H1 (cell line): ENCODE data around the gene NPR1. TPM values are rescaled to one million over a fixed set of nuclear protein-coding genes. Genes with fewer than 3 reads are reported as not detected.

Experiments
- CTCF ChIA-PET: fragments of 300-600 bp; sonication (Branson Sonifier 250); formaldehyde crosslinking; loops from one replicate; lab custom pipeline; 2021; ENCODE audit not compliant: partially characterized antibody; lab: Charles Lee
- POLR2A ChIA-PET: fragments of 300-600 bp; sonication (Branson Sonifier 250); formaldehyde crosslinking; loops from one replicate; lab custom pipeline; 2021; ENCODE audit warnings: inconsistent platforms; ENCODE audit not compliant: partially characterized antibody; lab: Charles Lee
- DNase-seq, 2 experiments: peaks; one replicate each; pipeline versions ENCODE4 v3.0.0 to v3.0.0-alpha.2; 2010 to 2022; ENCODE audit warnings: low spot score in 2 of 2, low read depth in 1 of 2, mixed read lengths in 1 of 2
- FAIRE-seq: peaks from 2 replicates; lab custom pipeline; 2011; peaks lifted over from hg19 to GRCh38; lab: Jason Lieb, UNC
- H2AFZ ChIP-seq: 2 replicates; pipeline ENCODE4 v1.8.1; 2012; ENCODE audit warnings: low read length, inconsistent platforms
- H2AK5ac ChIP-seq: 2 replicates; pipeline ENCODE4 v1.6.1; 2013; ENCODE audit warnings: low read depth, low read length
- H2BK120ac ChIP-seq: replicated peaks from 2 replicates; pipeline ENCODE3; 2013; ENCODE audit warnings: low read depth, low read length, inconsistent platforms
- H2BK12ac ChIP-seq: 2 replicates; pipeline ENCODE4 v1.6.1; 2013; ENCODE audit warnings: low read depth, low read length
- H2BK15ac ChIP-seq: 2 replicates; pipeline ENCODE4 v1.6.1; 2013; ENCODE audit warnings: low read length
- H2BK20ac ChIP-seq: 2 replicates; pipeline ENCODE4 v1.6.1; 2013; ENCODE audit warnings: low read length
- H2BK5ac ChIP-seq: 2 replicates; pipeline ENCODE4 v1.6.1; 2013; ENCODE audit warnings: low read depth, low read length
- H3K14ac ChIP-seq: 2 replicates; pipeline ENCODE4 v1.6.1; 2013; ENCODE audit warnings: inconsistent platforms; ENCODE audit not compliant: insufficient read length
- H3K18ac ChIP-seq: 2 replicates; pipeline ENCODE4 v1.6.1; 2013; ENCODE audit warnings: low read length; ENCODE audit errors: extremely low read depth
- H3K23ac ChIP-seq: 2 replicates; pipeline ENCODE4 v1.6.1; 2013; ENCODE audit warnings: inconsistent platforms; ENCODE audit not compliant: insufficient read length
- H3K23me2 ChIP-seq: 2 replicates; pipeline ENCODE4 v1.6.1; 2013; ENCODE audit warnings: low read depth, low read length
- H3K27ac ChIP-seq: 2 replicates; pipeline ENCODE4 v1.6.1; 2011; ENCODE audit warnings: low read depth, low read length, inconsistent platforms
- H3K27me3 ChIP-seq, 4 experiments: replicated peaks in 1 of 4; 1 replicate in 1 of 4; 2 replicates in 3 of 4; pipeline versions ENCODE4 v1.6.1 to v1.8.1; 2011 to 2013; ENCODE audit warnings: low read length in 3 of 4, mild to moderate bottlenecking in 3 of 4, inconsistent platforms in 2 of 4, mixed read lengths in 2 of 4, moderate library complexity in 1 of 4; ENCODE audit not compliant: control insufficient read depth in 3 of 4, insufficient read depth in 3 of 4; ENCODE audit errors: extremely low read depth in 1 of 4
- H3K36me3 ChIP-seq, 4 experiments: 2 replicates each; pipeline versions ENCODE4 v1.6.1 to v1.8.1; 2011 to 2013; ENCODE audit warnings: mild to moderate bottlenecking in 4 of 4, low read length in 3 of 4, moderate library complexity in 2 of 4, control low read depth in 1 of 4, inconsistent platforms in 1 of 4; ENCODE audit not compliant: insufficient read depth in 4 of 4, control insufficient read depth in 2 of 4
- H3K4ac ChIP-seq: replicated peaks from 2 replicates; pipeline ENCODE3; 2013; ENCODE audit warnings: low read length, low read depth, mixed read lengths, inconsistent platforms; ENCODE audit not compliant: insufficient read length
- H3K4me1 ChIP-seq, 4 experiments: replicated peaks in 1 of 4; 1 replicate in 1 of 4; 2 replicates in 3 of 4; pipeline versions ENCODE4 v1.6.1 to v1.8.1; 2011 to 2013; ENCODE audit warnings: low read length in 3 of 4, inconsistent platforms in 2 of 4, mixed read lengths in 1 of 4; ENCODE audit not compliant: insufficient read depth in 4 of 4, control insufficient read depth in 3 of 4
- H3K4me2 ChIP-seq, 2 experiments: 2 replicates each; pipeline versions ENCODE4 v1.6.1 to v1.8.1; 2011 to 2013; ENCODE audit warnings: low read depth in 2 of 2, low read length in 2 of 2, control low read depth in 1 of 2, inconsistent platforms in 1 of 2, mild to moderate bottlenecking in 1 of 2; ENCODE audit not compliant: insufficient read depth in 1 of 2
- H3K4me3 ChIP-seq, 4 experiments: fragments of 200-600, 300-600 bp in 1 of 4; sonication (generic), shearing (Covaris generic), sonication (Bioruptor Twin) in 1 of 4; 2 replicates each; pipeline versions ENCODE4 v1.5.1 to v1.8.1; 2011 to 2016; ENCODE audit warnings: low read length in 4 of 4, low read depth in 3 of 4, control low read depth in 2 of 4, inconsistent platforms in 2 of 4, mild to moderate bottlenecking in 2 of 4, mixed read lengths in 1 of 4, moderate library complexity in 1 of 4; ENCODE audit not compliant: insufficient read depth in 2 of 4; ENCODE audit errors: extremely low read depth in 1 of 4
- H3K56ac ChIP-seq: replicated peaks from 2 replicates; pipeline ENCODE3; 2013; ENCODE audit warnings: low read depth, mild to moderate bottlenecking, mixed read lengths, low read length, inconsistent platforms; ENCODE audit not compliant: insufficient read length
- H3K79me1 ChIP-seq: 2 replicates; pipeline ENCODE4 v1.6.1; 2013; ENCODE audit warnings: low read depth, low read length, control low read depth
- H3K79me2 ChIP-seq, 2 experiments: 2 replicates each; pipeline versions ENCODE4 v1.6.1 to v1.8.1; 2012 to 2013; ENCODE audit warnings: low read length in 2 of 2, mild to moderate bottlenecking in 2 of 2, inconsistent platforms in 1 of 2; ENCODE audit not compliant: insufficient read depth in 2 of 2, control insufficient read depth in 1 of 2
- H3K9ac ChIP-seq, 4 experiments: replicated peaks in 1 of 4; 1 replicate in 1 of 4; 2 replicates in 3 of 4; pipeline versions ENCODE4 v1.6.1 to v1.8.1; 2011 to 2013; ENCODE audit warnings: low read depth in 3 of 4, low read length in 3 of 4, control low read depth in 2 of 4, mild to moderate bottlenecking in 2 of 4, moderate library complexity in 2 of 4, inconsistent platforms in 1 of 4; ENCODE audit errors: extremely low read depth in 1 of 4
- H3K9me3 ChIP-seq, 2 experiments: 2 replicates each; pipeline versions ENCODE4 v1.6.1 to v1.8.1; 2012 to 2013; ENCODE audit warnings: mild to moderate bottlenecking in 2 of 2, moderate library complexity in 2 of 2, control low read depth in 1 of 2, inconsistent platforms in 1 of 2, low read depth in 1 of 2, low read length in 1 of 2, mixed read lengths in 1 of 2; ENCODE audit not compliant: insufficient read depth in 2 of 2
- H4K20me1 ChIP-seq, 2 experiments: replicated peaks in 1 of 2; 2 replicates each; pipeline versions ENCODE3 to v1.8.1; 2011 to 2013; ENCODE audit warnings: inconsistent platforms in 2 of 2, low read length in 2 of 2, mild to moderate bottlenecking in 1 of 2; ENCODE audit not compliant: insufficient read depth in 2 of 2, control insufficient read depth in 1 of 2
- H4K5ac ChIP-seq: 2 replicates; pipeline ENCODE4 v1.6.1; 2013; ENCODE audit warnings: low read length, low read depth, mixed read lengths, inconsistent platforms; ENCODE audit not compliant: insufficient read length
- H4K8ac ChIP-seq: 2 replicates; pipeline ENCODE4 v1.8.0; 2013; ENCODE audit warnings: mild to moderate bottlenecking, moderate library complexity, low read length, inconsistent platforms; ENCODE audit not compliant: insufficient read depth; ENCODE audit errors: extremely low read depth
- H4K91ac ChIP-seq: replicated peaks from 2 replicates; pipeline ENCODE3; 2013; ENCODE audit warnings: low read length, mixed read lengths, inconsistent platforms; ENCODE audit not compliant: insufficient read length
- BCL11A ChIP-seq, 2 experiments: IDR thresholded peaks; one replicate each; pipeline ENCODE4 v1.6.1; 2011; ENCODE audit warnings: low read depth in 2 of 2, low read length in 2 of 2, mild to moderate bottlenecking in 2 of 2
- CREB1 ChIP-seq: IDR thresholded peaks from 2 replicates; pipeline ENCODE4 v1.6.1; 2012; ENCODE audit warnings: inconsistent platforms
- EGR1 ChIP-seq: IDR thresholded peaks from 2 replicates; pipeline ENCODE4 v1.6.1; 2011; ENCODE audit warnings: low read depth, low read length, borderline replicate concordance
- GABPA ChIP-seq: IDR thresholded peaks from 2 replicates; pipeline ENCODE4 v1.6.1; 2011; ENCODE audit warnings: mild to moderate bottlenecking, low read length, moderate library complexity, borderline replicate concordance; ENCODE audit not compliant: insufficient read depth
- KDM4A ChIP-seq: IDR thresholded peaks from one replicate; pipeline ENCODE4 v1.7.1; 2012; ENCODE audit warnings: low read depth, mild to moderate bottlenecking, moderate library complexity, low read length, inconsistent platforms; ENCODE audit not compliant: severe bottlenecking
- NRF1 ChIP-seq: IDR thresholded peaks from 2 replicates; pipeline ENCODE4 v1.6.1; 2011; ENCODE audit warnings: mild to moderate bottlenecking, low read depth, low read length, improper control_type of control experiment
- SUZ12 ChIP-seq: fragments of 200-600 bp; sonication (generic); IDR thresholded peaks from 2 replicates; pipeline ENCODE4 v1.6.1; 2012; ENCODE audit warnings: mild to moderate bottlenecking, inconsistent platforms, low read length, moderate library complexity, mixed read lengths
- USF2 ChIP-seq: IDR thresholded peaks from 2 replicates; pipeline ENCODE4 v1.6.1; 2011; ENCODE audit warnings: low read length, improper control_type of control experiment
- WGBS, 2 experiments: shearing (Covaris generic) in 1 of 2; methylation state at CpG; one replicate each; pipeline versions ENCODE4 v1.1.6 to v1.1.7; 2013 to 2015; ENCODE audit warnings: low lambda C conversion rate in 2 of 2, mixed read lengths in 2 of 2, inconsistent platforms in 1 of 2, low coverage in 1 of 2, missing lambda C conversion rate in 1 of 2; ENCODE audit not compliant: insufficient replicate concordance in 2 of 2, insufficient coverage in 1 of 2, insufficient read length in 1 of 2; ENCODE audit errors: extremely low coverage in 1 of 2, missing lambda C conversion rate in 1 of 2; 5-methylcytosine and 5-hydroxymethylcytosine counted together
- polyA plus RNA-seq, 7 experiments: library from polyadenylated mRNA; depleted of rRNA in 3 of 7; stranded (reverse) in 5 of 7; unstranded in 2 of 7; fragments of >200 nt in 5 of 7; fragments of 200-250 nt in 2 of 7; gene quantifications; 1 replicate in 5 of 7; 2 replicates in 1 of 7; 4 replicates in 1 of 7; pipeline versions ENCODE4 v1.2.1 to v1.2.3, GENCODE V29; 2011 to 2013; ENCODE audit warnings: missing spikeins in 2 of 7, mixed read lengths in 2 of 7
- total RNA-seq: library from RNA; stranded (reverse); fragmentation: NEBNext Ultra II Directional; extraction: Animal tissue kit (Norgen Biotek cat#: 25700); gene quantifications from 2 replicates; pipeline ENCODE4 v1.2.1, GENCODE V29; 2021

NPR1 gene
- total and polyA plus RNA-seq, 2 of the 8 experiments (the other 6 are each of a cell fraction or from before 2014, with no cell fraction given), result 11.7 to 13.2 TPM

GRCh38 chr1:153733970-153734369, 55.5 kb downstream of the NPR1 start:
- DNase-seq (no peak), FAIRE-seq (no peak)
- no peak overlapping the region for H3K9ac ChIP-seq
- peaks cover 0 to 6% (median 3%) of the 10 kb centered on the region in 4 experiments; a peak in 5 of 7 replicates for H3K4me1 ChIP-seq
- no peak overlapping the region for H2BK120ac ChIP-seq
- no peak overlapping the region for H2AFZ ChIP-seq
- no peak overlapping the region for H3K4me3 ChIP-seq
- H2BK12ac ChIP-seq, result no peak overlapping the region
- H3K27ac ChIP-seq, result no peak overlapping the region
- TF ChIP-seq USF2 (no peak), NRF1 (no peak), CREB1 (no peak), KDM4A (no peak), BCL11A (IDR thresholded peaks at IDR 0.05; ENCODE audit: low read depth in 2 of 2, low read length in 2 of 2) (no peak), GABPA (no peak), EGR1 (no peak), SUZ12 (no peak)
- no peak overlapping the region for H4K91ac ChIP-seq
- no peak overlapping the region for H2BK20ac ChIP-seq
- H4K20me1 ChIP-seq, result no peaks in the 10 kb centered on the region
- H2BK5ac ChIP-seq, result no peak overlapping the region
- H3K27me3 ChIP-seq, result no peaks in the 10 kb centered on the region
- H3K4me2 ChIP-seq, result no peak overlapping the region
- no peaks in the 10 kb centered on the region for H3K9me3 ChIP-seq
- H4K5ac ChIP-seq, result no peak overlapping the region
- CTCF ChIA-PET, result interaction anchor here (0.9 to 3.3 kb wide), 10 partner anchors 11 to 56 kb away, joined by 3 to 18 read pairs (median 4); no protein-coding TSS in a partner anchor
- no peak overlapping the region for H4K8ac ChIP-seq
- H3K14ac ChIP-seq, result no peak overlapping the region
- POLR2A ChIA-PET, result interaction anchor here (1.0 to 9.2 kb wide), 9 partner anchors 10 to 256 kb away, joined by 3 to 60 read pairs (median 4); partner anchors contain the start of genes NPR1 and RPS27
- H3K23ac ChIP-seq, result no peak overlapping the region
- H3K79me2 ChIP-seq, result peaks cover 0 to 42% of the 10 kb centered on the region in 2 experiments; a peak in 2 of 4 replicates
- H3K18ac ChIP-seq, result no peak overlapping the region
- 75% methylated on average over 1 of the region's 1 CpG; no CpG with 5 or more reads in 1 of the 2 experiments for WGBS, 2 experiments
- H2BK15ac ChIP-seq, result no peak overlapping the region
- H3K36me3 ChIP-seq, result peaks cover 0 to 12% (median 2%) of the 10 kb centered on the region in 4 experiments; a peak in 3 of 8 replicates
- H3K23me2 ChIP-seq, result no peaks in the 10 kb centered on the region
- no peak overlapping the region for H3K56ac ChIP-seq
- peaks cover 3% of the 10 kb centered on the region for H3K79me1 ChIP-seq
- H3K4ac ChIP-seq, result no peak overlapping the region
- no peak overlapping the region for H2AK5ac ChIP-seq
